Measurements from ENCODE around the gene NFX1.

DNA sequence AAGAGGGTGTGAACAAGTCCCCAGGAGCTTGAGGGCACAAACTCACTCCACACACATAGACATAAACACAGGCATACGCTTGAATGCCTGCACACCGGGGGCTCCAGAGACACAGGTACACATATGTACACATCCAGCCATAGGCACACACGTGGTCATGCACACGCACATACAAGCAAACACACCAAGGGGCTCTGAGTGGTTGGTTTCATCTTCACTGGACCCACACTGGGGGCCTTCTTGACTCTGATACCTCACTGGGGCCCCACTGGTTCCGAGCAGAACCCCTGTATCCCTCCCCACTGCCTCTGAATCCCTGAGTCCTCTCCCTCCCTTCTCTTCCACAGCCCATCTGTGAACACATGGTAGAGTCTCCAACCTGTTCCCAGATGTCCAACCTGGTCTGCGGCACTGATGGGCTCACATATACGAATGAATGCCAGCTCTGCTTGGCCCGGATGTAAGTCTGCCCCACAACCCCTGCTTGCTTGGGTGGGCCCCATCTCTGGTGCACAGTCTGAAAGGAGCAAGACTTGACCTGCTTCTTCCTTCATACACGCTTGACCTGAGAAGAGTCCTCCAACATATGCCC lies 44.0 kb upstream of the NFX1 start:
- TF ChIP-seq, protein P1, sequence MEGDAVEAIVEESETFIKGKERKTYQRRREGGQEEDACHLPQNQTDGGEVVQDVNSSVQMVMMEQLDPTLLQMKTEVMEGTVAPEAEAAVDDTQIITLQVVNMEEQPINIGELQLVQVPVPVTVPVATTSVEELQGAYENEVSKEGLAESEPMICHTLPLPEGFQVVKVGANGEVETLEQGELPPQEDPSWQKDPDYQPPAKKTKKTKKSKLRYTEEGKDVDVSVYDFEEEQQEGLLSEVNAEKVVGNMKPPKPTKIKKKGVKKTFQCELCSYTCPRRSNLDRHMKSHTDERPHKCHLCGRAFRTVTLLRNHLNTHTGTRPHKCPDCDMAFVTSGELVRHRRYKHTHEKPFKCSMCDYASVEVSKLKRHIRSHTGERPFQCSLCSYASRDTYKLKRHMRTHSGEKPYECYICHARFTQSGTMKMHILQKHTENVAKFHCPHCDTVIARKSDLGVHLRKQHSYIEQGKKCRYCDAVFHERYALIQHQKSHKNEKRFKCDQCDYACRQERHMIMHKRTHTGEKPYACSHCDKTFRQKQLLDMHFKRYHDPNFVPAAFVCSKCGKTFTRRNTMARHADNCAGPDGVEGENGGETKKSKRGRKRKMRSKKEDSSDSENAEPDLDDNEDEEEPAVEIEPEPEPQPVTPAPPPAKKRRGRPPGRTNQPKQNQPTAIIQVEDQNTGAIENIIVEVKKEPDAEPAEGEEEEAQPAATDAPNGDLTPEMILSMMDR (IDR thresholded peaks at IDR 0.05) = no peak
- TF ChIP-seq POLR2A (IDR thresholded peaks at IDR 0.05) (no peak), EP300 (IDR thresholded peaks at IDR 0.05) (no peak)
